HepG2 (cell line): ENCODE data around the gene CBL. TPM values are rescaled to one million over a fixed set of nuclear protein-coding genes. Genes with fewer than 3 reads are reported as not detected.

Source experiments
- ATF1 ChIP-seq: IDR thresholded peaks from 2 replicates; pipeline ENCODE4 v1.6.1; 2016; ENCODE audit warnings: mild to moderate bottlenecking, control low read depth
- DMAP1 ChIP-seq: IDR thresholded peaks from 2 replicates; pipeline ENCODE4 v1.6.1; 2016
- FIP1L1 ChIP-seq: fragments of 200-400 bp; formaldehyde crosslinking; IDR thresholded peaks from 2 replicates; pipeline ENCODE4 v1.6.1; 2018; ENCODE audit warnings: low read depth, mild to moderate bottlenecking, low read length, moderate library complexity, borderline replicate concordance; ENCODE audit not compliant: insufficient read depth
- GABPA ChIP-seq, 2 experiments: IDR thresholded peaks; 2 replicates each; pipeline ENCODE4 v1.6.1; 2011 to 2016; ENCODE audit warnings: low read depth in 2 of 2, low read length in 1 of 2, missing biosample characterization in 1 of 2, missing genetic modification characterization in 1 of 2
- GATAD2A ChIP-seq: IDR thresholded peaks from 2 replicates; pipeline ENCODE4 v1.6.1; 2016
- IRF9 ChIP-seq: sonication (generic); formaldehyde crosslinking; IDR thresholded peaks from 2 replicates; pipeline ENCODE4 v1.8.0; 2022; ENCODE audit warnings: missing genetic modification reagents, mild to moderate bottlenecking, borderline replicate concordance
- MED13 ChIP-seq: sonication (generic); formaldehyde crosslinking; IDR thresholded peaks from 2 replicates; pipeline ENCODE4 v1.5.0; 2020; ENCODE audit warnings: missing genetic modification reagents
- MLLT10 ChIP-seq: sonication (generic); formaldehyde crosslinking; IDR thresholded peaks from 2 replicates; pipeline ENCODE4 v1.4.0; 2020; ENCODE audit warnings: missing genetic modification reagents
- MLXIP ChIP-seq: sonication (generic); formaldehyde crosslinking; IDR thresholded peaks from 2 replicates; pipeline ENCODE4 v1.9.0; 2021; ENCODE audit warnings: missing genetic modification reagents, borderline replicate concordance
- MTERF4 ChIP-seq: sonication (generic); formaldehyde crosslinking; IDR thresholded peaks from 2 replicates; pipeline ENCODE4 v1.8.0; 2023; ENCODE audit warnings: mild to moderate bottlenecking, missing genetic modification reagents
- MYC ChIP-seq: sonication (generic); formaldehyde crosslinking; IDR thresholded peaks from 2 replicates; pipeline ENCODE4 v1.9.0; 2021; ENCODE audit warnings: missing genetic modification reagents, borderline replicate concordance
- NCOA5 ChIP-seq: sonication (generic); formaldehyde crosslinking; IDR thresholded peaks from 2 replicates; pipeline ENCODE4 v1.4.0; 2020; ENCODE audit warnings: missing genetic modification reagents
- RARG ChIP-seq: sonication (generic); formaldehyde crosslinking; IDR thresholded peaks from 2 replicates; pipeline ENCODE4 v1.4.0; 2020; ENCODE audit warnings: low read depth, mild to moderate bottlenecking, missing genetic modification reagents
- REPIN1 ChIP-seq: sonication (generic); formaldehyde crosslinking; IDR thresholded peaks from 2 replicates; pipeline ENCODE4 v1.8.0; 2022; ENCODE audit warnings: missing genetic modification reagents, low read depth, mild to moderate bottlenecking, borderline replicate concordance
- SIX4 ChIP-seq: sonication (generic); formaldehyde crosslinking; IDR thresholded peaks from 2 replicates; pipeline ENCODE4 v1.4.0; 2020; ENCODE audit warnings: missing genetic modification reagents
- SP1 ChIP-seq, 2 experiments: fragments of 450-650 bp in 1 of 2; sonication (generic) in 1 of 2; formaldehyde crosslinking in 1 of 2; IDR thresholded peaks; 2 replicates each; pipeline versions ENCODE4 v1.4.0 to v1.6.1; 2016 to 2020; ENCODE audit warnings: missing genetic modification reagents in 1 of 2
- SRSF9 ChIP-seq: fragments of 200-400 bp; formaldehyde crosslinking; IDR thresholded peaks from 2 replicates; pipeline ENCODE4 v1.6.1; 2018; ENCODE audit warnings: borderline replicate concordance, mild to moderate bottlenecking, low read depth, low read length; ENCODE audit not compliant: insufficient read depth, poor library complexity, severe bottlenecking
- TAF15 ChIP-seq: fragments of 200-400 bp; formaldehyde crosslinking; IDR thresholded peaks from one replicate; pipeline ENCODE4 v1.6.1; 2018; ENCODE audit warnings: mild to moderate bottlenecking, low read depth, low read length; ENCODE audit not compliant: poor library complexity, severe bottlenecking
- ZBTB38 ChIP-seq: sonication (generic); formaldehyde crosslinking; IDR thresholded peaks from 2 replicates; pipeline ENCODE4 v1.5.1; 2020; ENCODE audit warnings: mild to moderate bottlenecking, missing genetic modification reagents
- ZC3H13 ChIP-seq: sonication (generic); formaldehyde crosslinking; IDR thresholded peaks from 2 replicates; pipeline ENCODE4 v1.8.1; 2023; ENCODE audit warnings: mild to moderate bottlenecking, missing genetic modification reagents, moderate library complexity
- ZFX ChIP-seq: sonication (generic); formaldehyde crosslinking; IDR thresholded peaks from 2 replicates; pipeline ENCODE4 v1.4.0; 2020; ENCODE audit warnings: mild to moderate bottlenecking, low read depth, missing genetic modification reagents, moderate library complexity
- ZNF24 ChIP-seq: fragments of 450-650 bp; IDR thresholded peaks from 2 replicates; pipeline ENCODE4 v1.6.1; 2017; ENCODE audit warnings: antibody characterized with exemption, mild to moderate bottlenecking
- ZNF644 ChIP-seq: IDR thresholded peaks from 2 replicates; pipeline ENCODE4 v1.6.1; 2016; ENCODE audit warnings: low read depth
- ZNF788 ChIP-seq: sonication (generic); formaldehyde crosslinking; IDR thresholded peaks from 2 replicates; pipeline ENCODE4 v1.5.0; 2020; ENCODE audit warnings: mild to moderate bottlenecking, missing genetic modification reagents, borderline replicate concordance
- ZSCAN20 ChIP-seq: sonication (generic); formaldehyde crosslinking; IDR thresholded peaks from 2 replicates; pipeline ENCODE4 v1.4.0; 2020; ENCODE audit warnings: missing genetic modification reagents, mild to moderate bottlenecking, borderline replicate concordance
- polyA plus RNA-seq, 8 experiments: library from polyadenylated mRNA; depleted of rRNA in 3 of 8; stranded (reverse) in 7 of 8; unstranded in 1 of 8; fragments of >200 nt; fragmentation: Illumina TruSeq in 4 of 8; extraction: Trizol in 4 of 8; gene quantifications; 2 replicates each; pipeline versions ENCODE4 v1.2.1 to v1.2.3, GENCODE V29; 2011 to 2016; ENCODE audit warnings: low read depth in 4 of 8, missing spikeins in 1 of 8, mixed read lengths in 1 of 8; ENCODE audit not compliant: insufficient read depth in 1 of 8
- total RNA-seq, 5 experiments: library from RNA; depleted of rRNA; stranded (reverse); fragments of >200 nt; fragmentation: Illumina TruSeq; extraction: Trizol; gene quantifications; 2 replicates each; pipeline ENCODE4 v1.2.3, GENCODE V29; 2016; ENCODE audit warnings: low read depth in 1 of 5

Gene CBL
- total and polyA plus RNA-seq, 2 of the 13 experiments (the other 11 are each of a cell fraction or from before 2014, with no cell fraction given): 6.6 to 7.4 TPM

- TF ChIP-seq MLXIP (CRISPR knock-in tag) (no peak), MYC (CRISPR knock-in tag) (peak; percentile 66; the same call in 1 of the 2 replicates), GABPA (IDR thresholded peaks at IDR 0.05; ENCODE audit: low read depth, low read length) (no peak), GABPA (CRISPR knock-in tag; IDR thresholded peaks at IDR 0.05; ENCODE audit: low read depth) (peak; percentile 60), RARG (no peak), ZNF644 (no peak), ZNF24 (no peak), NCOA5 (CRISPR knock-in tag) (no peak), ZNF788 (peak; percentile 39; the same call in 1 of the 2 replicates), ZC3H13 (CRISPR knock-in tag) (no peak), ZSCAN20 (CRISPR knock-in tag) (0 out of 2 replicates have a peak, but pooled peaks have one; percentile 78), IRF9 (no peak), TAF15 (no peak), SIX4 (no peak), ZFX (CRISPR knock-in tag) (peak; percentile 64), GATAD2A (CRISPR knock-in tag) (no peak), ATF1 (CRISPR knock-in tag) (peak; percentile 94), REPIN1 (CRISPR knock-in tag) (no peak), MED13 (CRISPR knock-in tag) (0 out of 2 replicates have a peak, but pooled peaks have one; percentile 52), FIP1L1 (no peak), SRSF9 (no peak), MTERF4 (CRISPR knock-in tag) (no peak), SP1 (IDR thresholded peaks at IDR 0.05) (no peak), SP1 (CRISPR knock-in tag; IDR thresholded peaks at IDR 0.05) (peak; percentile 90; the same call in 1 of the 2 replicates), ZBTB38 (CRISPR knock-in tag) (no peak), MLLT10 (CRISPR knock-in tag) (no peak), DMAP1 (CRISPR knock-in tag) (peak; percentile 72; the same call in 1 of the 2 replicates)
These were observed 128.2 kb downstream of the CBL start, which contains the start of gene RNF26 (continued) for GRCh38 chr11:119334174-119334930.
